SK-N-SH (cell line): ENCODE data around the gene RPGR.

ENCODE experiments used
- EZH2phosphoT487 ChIP-seq: fragments of 200-600 bp; sonication (generic); IDR thresholded peaks from 2 replicates; pipeline ENCODE4 v1.6.1; 2017; ENCODE audit warnings: low read depth, mixed run types, mild to moderate bottlenecking, antibody characterized with exemption, moderate library complexity, borderline replicate concordance
- FOSL2 ChIP-seq: IDR thresholded peaks from 2 replicates; pipeline ENCODE4 v1.4.0; 2012; ENCODE audit warnings: low read depth, mild to moderate bottlenecking, moderate library complexity, borderline replicate concordance
- TAF1 ChIP-seq: IDR thresholded peaks from 2 replicates; pipeline ENCODE4 v1.6.1; 2012; ENCODE audit warnings: low read depth, mild to moderate bottlenecking, low read length, moderate library complexity, borderline replicate concordance
- TCF12 ChIP-seq: IDR thresholded peaks from 2 replicates; pipeline ENCODE4 v1.4.0; 2012
- TF ChIP-seq, protein P1 (sequence below): fragments of 200-600 bp; sonication (generic); IDR thresholded peaks from 2 replicates; pipeline ENCODE4 v1.6.1; 2017; ENCODE audit warnings: antibody characterized with exemption, mild to moderate bottlenecking, moderate library complexity
- TF ChIP-seq, protein P2 (sequence below): fragments of 150-350 bp; IDR thresholded peaks from 2 replicates; pipeline ENCODE4 v1.6.1; 2017; ENCODE audit warnings: antibody characterized with exemption, low read length, low read depth, borderline replicate concordance
- TF ChIP-seq, protein P3 (sequence below): IDR thresholded peaks from 2 replicates; pipeline ENCODE4 v1.4.0; 2012; ENCODE audit warnings: low read depth

DNA sequence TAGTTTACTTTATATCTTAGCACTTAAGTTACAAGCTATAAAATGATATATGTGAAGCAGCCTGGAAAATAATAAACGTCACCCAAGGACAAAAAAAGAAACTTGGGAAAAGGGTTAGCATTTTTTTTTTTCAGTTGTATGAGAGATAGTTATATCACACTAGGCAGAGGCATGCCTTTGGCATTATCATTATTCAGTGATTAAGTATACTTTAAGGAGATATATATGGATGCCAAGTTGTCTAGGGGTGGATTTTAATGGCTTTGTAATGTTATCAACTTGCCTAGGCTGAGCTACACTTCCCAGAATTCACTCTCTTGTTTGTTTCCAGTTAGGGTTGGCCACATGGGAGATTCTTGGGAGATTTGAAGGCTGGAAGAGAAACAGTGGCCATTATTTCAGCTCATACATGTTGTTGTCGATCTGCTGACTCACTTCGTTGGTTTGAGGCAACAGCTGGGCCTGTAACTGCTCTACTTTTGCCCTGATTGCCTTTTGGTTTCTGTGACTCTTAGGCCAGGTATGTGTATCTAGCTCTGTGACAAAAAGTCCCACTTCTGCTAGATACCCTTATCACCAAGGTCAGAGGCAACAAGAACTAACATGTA, 95.1 kb downstream of the RPGR start:
- TF ChIP-seq TAF1 = no peak
- TF ChIP-seq, protein P1, sequence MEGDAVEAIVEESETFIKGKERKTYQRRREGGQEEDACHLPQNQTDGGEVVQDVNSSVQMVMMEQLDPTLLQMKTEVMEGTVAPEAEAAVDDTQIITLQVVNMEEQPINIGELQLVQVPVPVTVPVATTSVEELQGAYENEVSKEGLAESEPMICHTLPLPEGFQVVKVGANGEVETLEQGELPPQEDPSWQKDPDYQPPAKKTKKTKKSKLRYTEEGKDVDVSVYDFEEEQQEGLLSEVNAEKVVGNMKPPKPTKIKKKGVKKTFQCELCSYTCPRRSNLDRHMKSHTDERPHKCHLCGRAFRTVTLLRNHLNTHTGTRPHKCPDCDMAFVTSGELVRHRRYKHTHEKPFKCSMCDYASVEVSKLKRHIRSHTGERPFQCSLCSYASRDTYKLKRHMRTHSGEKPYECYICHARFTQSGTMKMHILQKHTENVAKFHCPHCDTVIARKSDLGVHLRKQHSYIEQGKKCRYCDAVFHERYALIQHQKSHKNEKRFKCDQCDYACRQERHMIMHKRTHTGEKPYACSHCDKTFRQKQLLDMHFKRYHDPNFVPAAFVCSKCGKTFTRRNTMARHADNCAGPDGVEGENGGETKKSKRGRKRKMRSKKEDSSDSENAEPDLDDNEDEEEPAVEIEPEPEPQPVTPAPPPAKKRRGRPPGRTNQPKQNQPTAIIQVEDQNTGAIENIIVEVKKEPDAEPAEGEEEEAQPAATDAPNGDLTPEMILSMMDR = no peak
- TF ChIP-seq, protein P2, sequence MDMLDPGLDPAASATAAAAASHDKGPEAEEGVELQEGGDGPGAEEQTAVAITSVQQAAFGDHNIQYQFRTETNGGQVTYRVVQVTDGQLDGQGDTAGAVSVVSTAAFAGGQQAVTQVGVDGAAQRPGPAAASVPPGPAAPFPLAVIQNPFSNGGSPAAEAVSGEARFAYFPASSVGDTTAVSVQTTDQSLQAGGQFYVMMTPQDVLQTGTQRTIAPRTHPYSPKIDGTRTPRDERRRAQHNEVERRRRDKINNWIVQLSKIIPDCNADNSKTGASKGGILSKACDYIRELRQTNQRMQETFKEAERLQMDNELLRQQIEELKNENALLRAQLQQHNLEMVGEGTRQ = no peak
- no peak for TF ChIP-seq EZH2phosphoT487
- peak; percentile 6; the same call in 1 of the 2 replicates for TF ChIP-seq TCF12
- TF ChIP-seq FOSL2 = no peak
- TF ChIP-seq, protein P3, sequence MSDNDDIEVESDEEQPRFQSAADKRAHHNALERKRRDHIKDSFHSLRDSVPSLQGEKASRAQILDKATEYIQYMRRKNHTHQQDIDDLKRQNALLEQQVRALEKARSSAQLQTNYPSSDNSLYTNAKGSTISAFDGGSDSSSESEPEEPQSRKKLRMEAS = no peak
